ENCODE results near the gene CLSTN2.

GRCh38 chr3:140014831-140015495 is 80.0 kb downstream of the CLSTN2 start:
- TF ChIP-seq EZH2phosphoT487 (IDR thresholded peaks at IDR 0.05; ENCODE audit: borderline replicate concordance, low read length) (no peak), CTCF (conservative IDR thresholded peaks at IDR 0.05; ENCODE audit: low read depth, low read length) (no peak), EZH2 (IDR thresholded peaks at IDR 0.05; ENCODE audit: low read length, unreplicated experiment) (no peak)

Measured in PC-3 (cell line).